ENCODE measurements around the gene SCO1. TPM values are rescaled to one million over a fixed set of nuclear protein-coding genes. Genes with fewer than 3 reads are reported as not detected.
"Not testable (repeated sequence)": the region's sequence is repeated elsewhere in the genome, so short reads cannot be mapped to it uniquely, and the experiment has no call there.

SCO1 gene
- total RNA-seq, 4 donors from 2014 or later, result 19.1 to 53.5 (median 34.6) TPM

DNA sequence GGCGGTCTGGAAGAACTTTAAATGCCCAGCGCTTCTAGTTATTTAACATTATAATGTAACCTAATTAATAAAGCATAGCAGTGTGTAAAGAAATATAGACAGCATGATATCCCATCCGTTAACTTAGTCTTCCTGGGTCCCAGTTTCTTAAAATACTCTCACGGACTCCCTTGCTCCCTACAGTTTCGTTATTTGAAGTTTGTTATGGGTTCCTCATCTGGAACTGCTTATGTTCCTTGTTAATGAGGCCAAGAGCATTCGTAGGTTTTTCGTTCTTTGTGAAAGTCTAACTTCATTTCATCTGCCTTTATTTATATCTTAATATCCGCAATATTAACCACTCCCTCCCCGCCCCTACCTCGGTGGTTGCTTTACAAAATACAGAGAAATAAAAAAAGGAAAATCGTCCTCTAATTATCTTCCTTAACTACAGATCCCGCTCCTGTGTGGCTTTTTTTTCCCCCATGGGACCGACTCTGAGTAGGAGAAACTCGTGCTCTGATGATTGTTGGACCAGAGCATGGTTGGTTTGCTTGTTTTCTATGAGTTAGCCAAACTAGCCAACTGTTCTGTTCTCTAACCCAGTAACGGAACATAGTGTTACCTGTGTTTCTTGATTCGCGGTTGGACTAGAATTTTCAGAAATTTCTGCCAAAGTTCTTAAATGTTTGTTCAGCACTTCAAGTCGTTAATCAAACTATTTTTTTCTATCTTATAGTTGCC, 924 bp upstream of the SCO1 start:
- intact Hi-C loops (cut with DNase I; ENCODE audit: low total_unique reads), result no loop called here
- H3K4me1 ChIP-seq, result peaks cover 5 to 34% (median 26%) of the 10 kb centered on the region in 4 donors
- no peak for DNase-seq
- peak overlapping the region; percentile 95 to 96 (median 96) for H3K27ac ChIP-seq
- no peaks in the 10 kb centered on the region for H3K9me3 ChIP-seq
- TF ChIP-seq EP300 (IDR thresholded peaks at IDR 0.05; ENCODE audit: low read depth) (no peak), POLR2AphosphoS5 (IDR thresholded peaks at IDR 0.05) (no peak), POLR2A (IDR thresholded peaks at IDR 0.05) (no peak)
- TF ChIP-seq, protein P1, sequence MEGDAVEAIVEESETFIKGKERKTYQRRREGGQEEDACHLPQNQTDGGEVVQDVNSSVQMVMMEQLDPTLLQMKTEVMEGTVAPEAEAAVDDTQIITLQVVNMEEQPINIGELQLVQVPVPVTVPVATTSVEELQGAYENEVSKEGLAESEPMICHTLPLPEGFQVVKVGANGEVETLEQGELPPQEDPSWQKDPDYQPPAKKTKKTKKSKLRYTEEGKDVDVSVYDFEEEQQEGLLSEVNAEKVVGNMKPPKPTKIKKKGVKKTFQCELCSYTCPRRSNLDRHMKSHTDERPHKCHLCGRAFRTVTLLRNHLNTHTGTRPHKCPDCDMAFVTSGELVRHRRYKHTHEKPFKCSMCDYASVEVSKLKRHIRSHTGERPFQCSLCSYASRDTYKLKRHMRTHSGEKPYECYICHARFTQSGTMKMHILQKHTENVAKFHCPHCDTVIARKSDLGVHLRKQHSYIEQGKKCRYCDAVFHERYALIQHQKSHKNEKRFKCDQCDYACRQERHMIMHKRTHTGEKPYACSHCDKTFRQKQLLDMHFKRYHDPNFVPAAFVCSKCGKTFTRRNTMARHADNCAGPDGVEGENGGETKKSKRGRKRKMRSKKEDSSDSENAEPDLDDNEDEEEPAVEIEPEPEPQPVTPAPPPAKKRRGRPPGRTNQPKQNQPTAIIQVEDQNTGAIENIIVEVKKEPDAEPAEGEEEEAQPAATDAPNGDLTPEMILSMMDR (IDR thresholded peaks at IDR 0.05), result no peak
- H3K36me3 ChIP-seq, result peaks cover 0 to 18% (median 0%) of the 10 kb centered on the region in 4 donors
- 6 to 10% methylated on average over 15 to 18 of the region's 18 CpGs for WGBS, 2 donors (ENCODE audit: low coverage in 1 of 2)
- peak overlapping the region; percentile 73 to 92 (median 90) for H3K4me3 ChIP-seq
- H3K27me3 ChIP-seq, result no peaks in the 10 kb centered on the region
- in situ Hi-C loops (cut with MboI; ENCODE audit: low pct_ligation_motif_present in 1 of 4, low pct_unique_long_range_greater_than_20kb in 1 of 4, low sequenced_read_pairs in 3 of 4), result no loop called here

DNA sequence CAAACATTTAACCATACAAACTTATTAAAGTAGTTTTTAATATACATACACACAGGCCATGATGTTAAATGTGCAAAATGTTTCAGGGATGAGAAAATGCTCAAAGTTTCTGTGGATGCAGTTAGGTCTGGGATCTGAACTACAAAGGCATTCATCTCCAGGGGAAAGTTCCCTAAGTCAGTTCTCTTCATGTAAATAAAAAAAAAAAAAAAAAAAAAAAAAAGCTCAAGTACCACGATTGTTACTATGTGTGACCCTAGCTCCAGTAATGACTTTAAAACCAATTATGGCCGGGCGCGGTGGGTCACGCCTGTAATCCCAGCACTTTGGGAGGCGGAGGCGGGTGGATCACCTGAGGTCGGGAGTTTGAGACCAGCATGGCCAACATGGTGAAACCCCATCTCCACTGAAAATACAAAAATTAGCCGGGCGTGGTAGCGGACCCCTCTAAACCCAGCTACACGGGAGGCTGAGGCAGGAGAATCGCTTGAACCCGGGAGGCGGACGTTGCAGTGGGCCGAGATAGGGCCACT, 1.4 kb downstream of the SCO1 start:
- peak; percentile 29 for DNase-seq
- WGBS, 2 donors (ENCODE audit: low coverage in 1 of 2), result 43 to 68% methylated on average over 5 to 17 of the region's 17 CpGs
- intact Hi-C loops (cut with DNase I; ENCODE audit: low total_unique reads); H3K27me3 ChIP-seq; H3K9me3 ChIP-seq; in situ Hi-C loops (cut with MboI; ENCODE audit: low pct_ligation_motif_present in 1 of 4, low pct_unique_long_range_greater_than_20kb in 1 of 4, low sequenced_read_pairs in 3 of 4): not testable (repeated sequence)
- peak overlapping the region in 3 of 4 donors; percentile 95 to 96 (median 95) for H3K27ac ChIP-seq
- peaks cover 0 to 42% (median 8%) of the 10 kb centered on the region in 4 donors for H3K36me3 ChIP-seq
- H3K4me3 ChIP-seq, result peak overlapping the region in 1 of 4 donors; percentile 91
- peaks cover 5 to 30% (median 25%) of the 10 kb centered on the region in 4 donors for H3K4me1 ChIP-seq

DNA sequence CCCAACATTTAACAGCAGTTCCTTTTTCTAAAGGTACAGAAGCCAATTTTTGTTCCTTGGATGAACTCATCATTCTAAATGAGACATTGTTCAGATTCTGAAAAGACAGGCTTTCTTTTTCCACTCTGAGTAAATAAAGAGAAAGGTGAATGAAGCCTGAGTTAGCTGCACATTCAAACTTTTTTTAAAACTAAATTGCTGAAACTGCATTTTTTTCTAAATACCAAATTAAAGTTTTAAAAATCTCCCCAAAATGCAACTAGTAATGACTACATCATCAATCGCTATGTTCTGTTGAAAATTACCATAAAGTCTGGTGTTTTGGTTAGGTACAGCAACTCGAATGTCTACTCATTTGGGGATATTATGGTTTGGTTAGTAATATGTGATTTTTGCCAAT, 9.8 kb downstream of the SCO1 start:
- H3K27ac ChIP-seq, result no peak overlapping the region
- H3K4me1 ChIP-seq, result peaks cover 0 to 3% (median 0%) of the 10 kb centered on the region in 4 donors
- peaks cover 0 to 58% (median 24%) of the 10 kb centered on the region in 4 donors for H3K36me3 ChIP-seq
- no peaks in the 10 kb centered on the region for H3K27me3 ChIP-seq
- DNase-seq, result no peak
- WGBS, 2 donors (ENCODE audit: low coverage in 1 of 2), result 77 to 80% methylated on average over 2 of the region's 2 CpGs
- in situ Hi-C loops (cut with MboI; ENCODE audit: low pct_ligation_motif_present in 1 of 4, low pct_unique_long_range_greater_than_20kb in 1 of 4, low sequenced_read_pairs in 3 of 4), result no loop called here
- intact Hi-C loops (cut with DNase I; ENCODE audit: low total_unique reads), result no loop called here
- no peaks in the 10 kb centered on the region for H3K9me3 ChIP-seq
- TF ChIP-seq, protein P1 (IDR thresholded peaks at IDR 0.05), result no peak
- TF ChIP-seq EP300 (IDR thresholded peaks at IDR 0.05; ENCODE audit: low read depth), result no peak
- TF ChIP-seq POLR2AphosphoS5 (IDR thresholded peaks at IDR 0.05), result no peak
- no peak for TF ChIP-seq POLR2A (IDR thresholded peaks at IDR 0.05)
- H3K4me3 ChIP-seq, result no peak overlapping the region

DNA sequence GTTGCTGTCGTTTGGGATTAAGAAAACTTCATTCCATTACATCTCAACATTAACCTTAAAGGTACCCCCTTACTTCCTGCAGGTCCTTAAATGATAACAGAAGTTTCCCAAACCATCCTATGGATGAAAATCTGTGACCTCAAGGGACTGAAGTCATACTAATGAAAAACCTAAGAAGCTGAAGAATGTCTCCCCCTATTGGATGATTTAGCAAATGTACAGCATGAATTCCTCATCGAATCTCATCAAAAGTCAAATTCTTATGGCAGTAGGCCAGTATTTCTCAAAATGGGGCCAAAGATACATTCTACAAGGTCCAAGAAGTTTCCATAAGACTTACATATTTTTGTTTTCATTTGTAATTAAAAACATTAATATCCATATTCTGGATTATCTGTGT, 13.5 kb downstream of the SCO1 start:
- TF ChIP-seq, protein P1 (IDR thresholded peaks at IDR 0.05), result peak in 4 of 5 experiments; percentile 20 to 40 (median 31)
- TF ChIP-seq POLR2A (IDR thresholded peaks at IDR 0.05), result no peak
- TF ChIP-seq EP300 (IDR thresholded peaks at IDR 0.05; ENCODE audit: low read depth), result no peak
- H3K9me3 ChIP-seq, result no peaks in the 10 kb centered on the region
- intact Hi-C loops (cut with DNase I; ENCODE audit: low total_unique reads), result no loop called here
- in situ Hi-C loops (cut with MboI; ENCODE audit: low pct_ligation_motif_present in 1 of 4, low pct_unique_long_range_greater_than_20kb in 1 of 4, low sequenced_read_pairs in 3 of 4), result no loop called here
- peaks cover 0 to 3% (median 0%) of the 10 kb centered on the region in 4 donors for H3K4me1 ChIP-seq
- WGBS, 2 donors (ENCODE audit: low coverage in 1 of 2), result 46 to 84% methylated on average over 2 of the region's 2 CpGs
- H3K27ac ChIP-seq, result no peak overlapping the region
- H3K4me3 ChIP-seq, result no peak overlapping the region
- DNase-seq, result no peak
- peaks cover 0 to 52% (median 25%) of the 10 kb centered on the region in 4 donors for H3K36me3 ChIP-seq
- H3K27me3 ChIP-seq, result no peaks in the 10 kb centered on the region

Data from transverse colon (tissue), 4 donors.